ENCODE results near the gene NHERF1.

NHERF1 gene

GRCh38 chr17:74748529-74749278, at the start of gene NHERF1:
Gene NHERF1, plus strand, starts transcription at chr17:74748628. Its CDS starts 219 bp downstream, at chr17:74748847.
- peak; percentile 84 to 94 for DNase-seq (ENCODE audit: low read depth in 2 of 2)

DNA sequence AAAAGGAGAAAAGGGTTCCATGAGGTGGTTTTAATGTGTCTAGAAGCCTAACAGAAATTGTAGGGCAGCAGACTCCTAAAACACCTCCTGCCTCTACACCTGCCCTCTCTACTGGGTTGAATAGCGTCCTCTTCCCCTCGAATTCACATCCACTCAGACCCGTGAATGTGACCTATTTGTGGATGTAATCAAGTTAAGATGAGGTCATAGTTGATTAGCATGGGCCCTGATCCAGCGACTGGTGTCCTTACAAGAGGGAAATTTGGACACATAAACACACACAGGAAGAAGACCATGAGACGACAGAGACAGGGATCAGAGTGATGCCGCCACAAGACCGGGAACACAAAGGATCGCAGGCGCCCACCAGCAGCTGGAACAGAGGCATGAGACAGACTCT, 49.2 kb upstream of the NHERF1 start:
- no peak for DNase-seq (ENCODE audit: low read depth in 2 of 2)

DNA sequence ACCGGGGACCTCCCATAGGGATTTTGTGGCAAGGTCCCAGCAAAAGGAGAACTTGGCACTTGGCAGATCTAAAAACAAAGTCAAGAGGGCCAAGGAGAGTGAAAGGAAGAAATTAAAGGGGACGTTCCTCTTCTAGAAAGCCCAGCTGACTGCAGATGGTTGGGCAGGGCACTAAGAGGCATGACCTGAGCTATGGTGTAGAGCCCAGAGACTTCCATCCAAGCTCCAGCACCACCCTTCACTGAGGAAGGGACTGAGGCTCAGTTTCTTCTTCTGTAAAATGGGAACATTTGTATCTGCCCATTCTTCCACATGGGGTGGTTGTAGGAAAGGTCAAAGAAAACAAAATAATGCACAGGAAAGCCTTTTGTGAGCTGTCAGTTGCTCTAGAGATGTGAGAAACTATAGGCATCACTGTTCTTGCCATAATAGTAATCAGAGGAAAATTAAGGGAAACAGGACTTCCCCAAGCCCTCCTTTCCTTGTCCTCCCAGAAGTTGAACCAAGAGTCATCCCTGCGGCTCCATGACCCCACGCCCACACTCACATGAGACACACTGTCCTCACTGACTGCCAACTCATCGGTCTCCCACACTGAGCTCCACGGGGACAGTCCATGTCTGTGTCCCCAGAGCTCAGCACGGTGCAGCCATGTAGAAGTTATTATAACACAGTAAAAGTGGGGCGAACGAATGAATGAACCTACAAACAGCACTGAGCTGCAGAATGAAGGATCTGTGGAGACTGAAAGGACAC, 46.1 kb upstream of the NHERF1 start:
- no peak for DNase-seq (ENCODE audit: low read depth in 2 of 2)

GRCh38 chr17:74703311-74703710, 45.1 kb upstream of the NHERF1 start:
- DNase-seq (ENCODE audit: low read depth in 2 of 2), result no peak

DNA sequence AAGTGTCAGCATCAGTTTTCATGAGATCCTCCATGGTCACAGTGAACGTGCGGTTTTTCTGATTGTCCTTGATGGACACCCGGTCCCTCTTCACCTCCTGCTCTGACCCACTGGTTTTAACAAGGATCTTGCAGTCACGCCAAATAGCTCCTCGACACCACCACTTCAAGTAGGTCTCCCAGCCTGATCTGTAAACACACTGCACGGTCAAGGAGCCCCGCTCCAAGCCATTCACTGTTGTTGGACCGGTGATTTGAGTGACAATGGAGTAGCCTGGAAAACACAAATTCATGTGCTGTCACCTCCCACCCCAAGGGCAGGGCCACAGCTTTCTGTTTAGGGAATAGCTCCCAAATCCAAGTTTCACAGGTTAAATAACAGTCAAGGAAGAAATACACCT, 43.9 kb upstream of the NHERF1 start:
- no peak for DNase-seq (ENCODE audit: low read depth in 2 of 2)

- no peak for DNase-seq (ENCODE audit: low read depth in 2 of 2)
Measured at GRCh38 chr17:74711058-74711824, 37.2 kb upstream of the NHERF1 start.

- DNase-seq (ENCODE audit: low read depth in 2 of 2), result no peak
Measured at GRCh38 chr17:74712301-74712700, 36.1 kb upstream of the NHERF1 start.

GRCh38 chr17:74712756-74713155, 35.7 kb upstream of the NHERF1 start, which contains the start of gene CD300LF:
Gene CD300LF, minus strand, starts transcription at chr17:74712923. Its CDS starts 57 bp downstream, at chr17:74712866.
- DNase-seq (ENCODE audit: low read depth in 2 of 2), result no peak

GRCh38 chr17:74713171-74713755, 35.2 kb upstream of the NHERF1 start:
- no peak for DNase-seq (ENCODE audit: low read depth in 2 of 2)

DNA sequence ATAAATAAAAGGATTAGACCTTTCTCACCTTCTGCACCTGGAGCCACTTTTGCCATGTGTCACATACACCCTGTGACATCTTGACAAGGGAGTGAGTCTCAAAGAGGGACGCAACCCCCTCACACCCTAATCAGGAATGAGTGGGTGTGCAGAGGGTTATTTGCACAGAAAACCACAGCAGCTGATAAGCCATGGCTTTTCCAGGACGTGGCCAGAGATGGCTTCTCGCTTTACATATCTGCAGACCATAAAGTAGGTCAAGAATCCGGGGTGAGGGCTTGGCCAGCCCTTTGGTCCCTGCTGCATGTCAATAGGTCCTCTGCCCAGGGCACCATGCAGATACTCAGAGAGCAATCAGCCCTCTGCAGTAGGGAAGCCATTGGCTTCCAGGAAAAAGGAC, 33.3 kb upstream of the NHERF1 start:
- DNase-seq (ENCODE audit: low read depth in 2 of 2), result no peak

GRCh38 chr17:74720506-74720905, 27.9 kb upstream of the NHERF1 start:
- DNase-seq (ENCODE audit: low read depth in 2 of 2), result no peak

- no peak for DNase-seq (ENCODE audit: low read depth in 2 of 2)
Measured at GRCh38 chr17:74722782-74723181, 25.6 kb upstream of the NHERF1 start.

DNA sequence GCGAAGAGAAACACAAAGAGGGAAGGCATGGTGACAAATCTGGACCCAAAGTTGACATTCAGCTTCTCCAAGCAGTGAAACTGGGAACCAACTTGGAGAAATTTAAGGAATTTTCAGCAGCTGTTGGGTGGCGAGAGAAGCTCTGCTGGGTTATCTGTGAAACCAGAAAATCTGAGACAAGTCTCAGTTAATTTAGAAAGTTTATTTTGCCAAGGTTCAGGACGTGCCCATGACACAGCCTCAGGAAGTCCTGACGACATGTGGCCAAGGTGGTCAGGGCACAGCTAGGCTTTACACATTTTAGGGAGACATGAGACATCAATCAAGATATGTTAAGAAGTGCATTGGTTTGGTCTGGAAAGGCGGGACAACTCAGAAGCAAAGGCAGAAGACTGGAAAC, 24.5 kb upstream of the NHERF1 start:
- no peak for DNase-seq (ENCODE audit: low read depth in 2 of 2)

GRCh38 chr17:74725111-74725510, 23.3 kb upstream of the NHERF1 start:
- no peak for DNase-seq (ENCODE audit: low read depth in 2 of 2)

DNA sequence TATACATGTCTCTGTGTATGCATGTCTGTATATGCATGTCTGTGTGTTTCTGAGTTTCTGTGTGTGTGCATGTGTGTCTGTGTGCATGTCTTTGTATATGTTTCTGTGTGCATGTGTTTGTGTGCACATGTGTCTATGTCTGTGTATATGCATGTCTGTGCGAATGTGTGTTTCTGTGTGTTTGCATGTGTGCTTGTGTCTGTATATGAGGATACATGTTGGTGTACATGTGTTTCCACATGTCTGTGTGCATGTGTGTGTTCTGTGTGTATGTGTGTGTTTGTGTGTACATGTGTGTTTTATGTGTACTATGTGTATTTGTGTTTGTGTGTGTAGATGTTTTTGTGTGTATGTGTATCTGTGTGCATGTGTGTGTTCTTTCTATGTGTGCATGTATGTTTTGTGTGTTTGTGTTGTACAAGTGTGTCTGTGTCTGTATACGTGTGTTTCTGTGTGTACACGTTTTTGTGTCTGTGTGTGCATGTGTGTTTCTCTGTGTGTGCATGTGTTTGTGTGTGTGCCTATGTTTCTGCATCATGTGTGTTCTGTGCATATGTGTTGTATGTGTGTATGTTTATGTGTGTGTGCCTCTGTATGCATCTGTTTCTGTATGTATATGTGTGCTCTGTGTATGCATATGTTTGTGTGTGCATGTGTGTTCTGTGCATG, 20.3 kb upstream of the NHERF1 start:
- DNase-seq (ENCODE audit: low read depth in 2 of 2), result no peak

GRCh38 chr17:74728702-74729075, 19.7 kb upstream of the NHERF1 start:
- DNase-seq (ENCODE audit: low read depth in 2 of 2), result no peak

GRCh38 chr17:74729368-74729767, 19.1 kb upstream of the NHERF1 start:
- DNase-seq (ENCODE audit: low read depth in 2 of 2), result no peak

GRCh38 chr17:74729866-74730265, 18.6 kb upstream of the NHERF1 start:
- no peak for DNase-seq (ENCODE audit: low read depth in 2 of 2)

DNA sequence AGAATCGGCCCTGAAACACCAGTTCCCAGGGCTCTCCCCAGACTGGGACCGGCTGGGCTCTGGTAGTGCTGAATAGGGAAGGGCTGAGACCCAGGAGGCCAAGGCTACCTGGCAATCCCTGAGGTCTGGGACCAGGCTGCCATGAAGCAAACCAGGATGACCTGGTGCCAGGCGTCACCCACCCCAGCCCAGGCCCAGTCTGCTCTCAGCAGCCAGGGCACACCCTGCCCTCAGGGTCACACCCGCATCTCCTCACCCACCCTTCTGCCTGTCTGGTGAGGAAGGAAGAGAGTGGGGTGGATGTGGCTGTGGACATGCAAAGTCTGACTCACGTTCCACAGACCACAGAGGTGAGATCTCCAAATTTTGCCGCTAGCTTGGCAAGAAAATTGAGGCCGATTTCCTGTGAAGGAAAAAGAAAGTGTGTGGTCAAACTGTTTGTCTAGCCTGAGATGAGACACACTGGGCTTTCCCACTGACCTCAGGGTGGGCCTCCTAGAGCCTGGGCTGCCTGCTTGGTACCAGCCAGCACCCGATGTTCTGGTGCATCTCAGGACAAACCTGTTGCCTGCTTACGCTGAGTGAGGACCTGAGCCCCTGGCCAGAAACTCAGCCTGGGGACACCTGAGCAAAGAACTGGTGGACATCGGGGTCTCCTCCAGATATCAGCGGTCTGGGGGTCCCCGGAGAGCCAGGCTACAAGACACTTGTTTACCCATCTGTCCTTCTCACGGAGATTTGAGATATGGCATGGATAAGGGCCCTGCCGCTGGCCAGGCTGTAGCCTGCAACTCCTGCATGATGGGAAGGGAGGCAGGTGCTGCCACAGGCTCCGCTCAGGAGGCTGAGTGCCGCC, 17.7 kb upstream of the NHERF1 start:
- no peak for DNase-seq (ENCODE audit: low read depth in 2 of 2)

DNA sequence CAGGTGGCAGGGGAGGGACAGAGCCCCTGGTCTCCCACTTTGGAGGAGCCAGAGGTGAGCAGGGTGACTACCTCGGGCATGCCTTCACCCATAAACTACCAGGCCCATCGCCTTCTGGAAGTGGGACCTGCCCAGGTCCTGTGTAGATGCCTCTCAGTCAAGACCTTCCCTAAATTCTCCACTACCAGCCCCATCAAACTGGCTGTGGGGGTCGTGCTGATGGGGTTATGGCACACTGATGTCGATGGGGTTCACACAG, 17.2 kb upstream of the NHERF1 start:
- no peak for DNase-seq (ENCODE audit: low read depth in 2 of 2)

Data from stimulated activated CD4-positive, alpha-beta T cell treated with anti-CD3 and anti-CD28 coated beads, Interleukin-15, amount 100 ng/mL, for 48 hours (primary cell).